Measurements from ENCODE around the gene PIK3R6. TPM values are rescaled to one million over a fixed set of nuclear protein-coding genes. Genes with fewer than 3 reads are reported as not detected.

The PIK3R6 gene
- total RNA-seq, 4 donors from 2014 or later, result 0.30 to 5.1 (median 1.5) TPM

- TF ChIP-seq EP300 (IDR thresholded peaks at IDR 0.05) (no peak), CTCF (IDR thresholded peaks at IDR 0.05) (no peak), POLR2A (IDR thresholded peaks at IDR 0.05) (no peak), POLR2AphosphoS5 (IDR thresholded peaks at IDR 0.05) (no peak)
- DNase-seq (ENCODE audit: low spot score in 2 of 2), result no peak
- Histone ChIP-seq H3K9me3 (no peaks in the 10 kb centered on the region), H3K4me1 (no peaks in the 10 kb centered on the region), H3K27me3 (no peaks in the 10 kb centered on the region), H3K27ac (no peak overlapping the region), H3K4me3 (no peak overlapping the region), H3K36me3 (no peaks in the 10 kb centered on the region)
- WGBS, result 89% methylated on average over 9 of the region's 16 CpGs
Measured at GRCh38 chr17:8884336-8884990, 17.0 kb upstream of the PIK3R6 start.

GRCh38 chr17:8883353-8883752 is 15.9 kb upstream of the PIK3R6 start:
- no peak overlapping the region for H3K4me3 ChIP-seq
- H3K36me3 ChIP-seq, result no peaks in the 10 kb centered on the region
- H3K4me1 ChIP-seq, result no peaks in the 10 kb centered on the region
- DNase-seq (ENCODE audit: low spot score in 2 of 2), result no peak
- H3K27me3 ChIP-seq, result no peaks in the 10 kb centered on the region
- no peak overlapping the region for H3K27ac ChIP-seq
- TF ChIP-seq POLR2A (IDR thresholded peaks at IDR 0.05), result no peak
- H3K9me3 ChIP-seq, result no peaks in the 10 kb centered on the region
- WGBS, result 92% methylated on average over 4 of the region's 4 CpGs

- H3K9me3 ChIP-seq, result no peaks in the 10 kb centered on the region
- H3K27me3 ChIP-seq, result no peaks in the 10 kb centered on the region
- no peak overlapping the region for H3K27ac ChIP-seq
- no peak overlapping the region for H3K4me3 ChIP-seq
- H3K36me3 ChIP-seq, result no peaks in the 10 kb centered on the region
- 92% methylated on average over 6 of the region's 7 CpGs for WGBS
- no peaks in the 10 kb centered on the region for H3K4me1 ChIP-seq
- peak in 1 of 2 donors; percentile 29 for DNase-seq (ENCODE audit: low spot score in 2 of 2)
- TF ChIP-seq CTCF (IDR thresholded peaks at IDR 0.05), result no peak
- no peak for TF ChIP-seq POLR2A (IDR thresholded peaks at IDR 0.05)
- TF ChIP-seq POLR2AphosphoS5 (IDR thresholded peaks at IDR 0.05), result no peak
- no peak for TF ChIP-seq EP300 (IDR thresholded peaks at IDR 0.05)
Measured at GRCh38 chr17:8881606-8882005, 14.1 kb upstream of the PIK3R6 start.

GRCh38 chr17:8880466-8880865 is 13.0 kb upstream of the PIK3R6 start:
- H3K4me1 ChIP-seq, result no peaks in the 10 kb centered on the region
- no peak overlapping the region for H3K27ac ChIP-seq
- peaks cover 4% of the 10 kb centered on the region for H3K27me3 ChIP-seq
- no peaks in the 10 kb centered on the region for H3K36me3 ChIP-seq
- WGBS, result 97% methylated on average over 6 of the region's 7 CpGs
- no peaks in the 10 kb centered on the region for H3K9me3 ChIP-seq
- TF ChIP-seq POLR2AphosphoS5 (IDR thresholded peaks at IDR 0.05), result no peak
- no peak for TF ChIP-seq POLR2A (IDR thresholded peaks at IDR 0.05)
- TF ChIP-seq CTCF (IDR thresholded peaks at IDR 0.05), result no peak
- no peak for TF ChIP-seq EP300 (IDR thresholded peaks at IDR 0.05)
- H3K4me3 ChIP-seq, result no peak overlapping the region
- no peak for DNase-seq (ENCODE audit: low spot score in 2 of 2)

GRCh38 chr17:8879410-8879809 is 11.9 kb upstream of the PIK3R6 start:
- Histone ChIP-seq H3K4me3 (no peak overlapping the region), H3K9me3 (no peaks in the 10 kb centered on the region), H3K36me3 (no peaks in the 10 kb centered on the region), H3K4me1 (no peaks in the 10 kb centered on the region), H3K27ac (no peak overlapping the region), H3K27me3 (peaks cover 5% of the 10 kb centered on the region)
- TF ChIP-seq POLR2AphosphoS5 (IDR thresholded peaks at IDR 0.05) (no peak), EP300 (IDR thresholded peaks at IDR 0.05) (no peak), POLR2A (IDR thresholded peaks at IDR 0.05) (no peak), CTCF (IDR thresholded peaks at IDR 0.05) (no peak)
- 77% methylated on average over 7 of the region's 7 CpGs for WGBS
- DNase-seq (ENCODE audit: low spot score in 2 of 2), result no peak

GRCh38 chr17:8877984-8878383 is 10.5 kb upstream of the PIK3R6 start:
- DNase-seq (ENCODE audit: low spot score in 2 of 2), result no peak
- TF ChIP-seq CTCF (IDR thresholded peaks at IDR 0.05) (no peak), EP300 (IDR thresholded peaks at IDR 0.05) (no peak), POLR2A (IDR thresholded peaks at IDR 0.05) (no peak), POLR2AphosphoS5 (IDR thresholded peaks at IDR 0.05) (no peak)
- Histone ChIP-seq H3K27me3 (peaks cover 14% of the 10 kb centered on the region), H3K27ac (no peak overlapping the region), H3K9me3 (no peaks in the 10 kb centered on the region), H3K4me3 (no peak overlapping the region), H3K4me1 (no peaks in the 10 kb centered on the region), H3K36me3 (no peaks in the 10 kb centered on the region)
- 48% methylated on average over 4 of the region's 4 CpGs for whole genome bisulfite sequencing
